T1000 (cell line): ENCODE results near the gene NCS1.

ENCODE experiments used
- DNase-seq: peaks from one replicate; lab custom pipeline; 2025; ENCODE audit warnings: mixed read lengths; lab: John Stamatoyannopoulos, UW

NCS1 gene

DNA sequence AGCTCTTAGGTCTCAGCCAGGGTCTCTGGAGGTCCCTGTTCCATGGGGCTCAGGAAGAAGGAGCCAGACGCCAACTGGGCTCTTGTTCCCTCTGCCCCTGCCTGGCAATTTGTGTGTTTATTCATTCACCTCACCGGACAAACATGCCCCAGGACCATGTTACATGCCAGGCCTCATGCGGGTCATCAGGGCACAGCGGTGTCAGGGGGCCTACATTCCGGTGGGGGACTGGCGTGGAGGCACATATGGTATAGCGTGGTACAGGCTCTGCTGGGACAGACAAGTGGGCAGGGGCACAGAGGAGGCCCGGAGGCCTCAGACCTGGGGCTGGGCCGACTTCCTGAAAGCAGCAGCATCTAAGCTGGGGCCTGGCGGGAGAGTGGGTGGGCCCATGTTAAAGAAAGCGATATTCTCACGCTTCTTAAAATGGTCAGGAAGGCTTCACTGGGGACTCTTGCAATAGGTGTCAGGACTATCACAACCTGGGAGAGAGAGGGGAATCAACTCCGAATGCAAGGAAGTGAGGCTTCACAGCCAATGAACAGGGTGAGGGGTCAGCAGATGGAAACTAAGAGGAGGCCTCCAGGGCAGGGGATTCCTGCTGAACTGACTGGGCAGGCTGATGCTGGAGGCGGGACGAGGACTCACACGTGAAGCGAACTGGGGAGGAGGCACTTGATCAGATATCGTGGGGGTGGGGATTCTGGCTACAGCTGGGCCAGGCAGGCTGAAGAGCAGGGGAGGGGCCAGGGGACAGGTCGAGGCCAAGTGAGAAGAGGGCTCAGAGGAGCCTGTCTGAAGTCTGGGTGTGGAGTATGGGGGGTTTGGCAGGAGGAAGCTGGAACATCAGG, 41.9 kb downstream of the NCS1 start:
- DNase-seq: no peak

DNA sequence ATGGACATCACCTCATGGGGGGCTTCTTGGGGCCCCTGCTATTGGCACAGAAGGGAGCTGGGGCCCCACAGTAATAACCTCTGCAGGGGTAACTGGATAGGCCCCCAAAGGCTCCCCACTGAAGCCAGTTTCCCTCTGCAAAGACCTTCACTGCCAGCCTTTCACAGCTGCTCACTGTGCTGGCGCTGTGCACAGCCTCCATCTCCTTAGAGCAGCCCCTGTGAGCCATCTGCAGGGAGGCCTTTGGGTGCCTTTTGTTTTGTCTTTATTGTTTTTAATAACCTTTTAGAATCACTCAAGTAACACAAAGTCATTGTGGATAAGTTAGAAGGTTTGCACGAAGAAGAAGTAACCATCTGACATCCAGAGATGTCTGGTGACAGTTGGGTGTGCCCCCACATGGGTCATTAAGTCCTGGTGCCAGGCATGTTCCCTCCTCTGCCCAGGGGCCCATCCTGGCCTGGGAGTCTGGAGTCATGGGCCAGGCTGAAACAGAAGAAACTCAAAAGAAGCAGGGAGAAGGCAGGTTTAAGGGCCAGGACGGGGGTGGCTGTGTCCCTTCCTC, 42.7 kb downstream of the NCS1 start:
- DNase-seq: no peak

DNA sequence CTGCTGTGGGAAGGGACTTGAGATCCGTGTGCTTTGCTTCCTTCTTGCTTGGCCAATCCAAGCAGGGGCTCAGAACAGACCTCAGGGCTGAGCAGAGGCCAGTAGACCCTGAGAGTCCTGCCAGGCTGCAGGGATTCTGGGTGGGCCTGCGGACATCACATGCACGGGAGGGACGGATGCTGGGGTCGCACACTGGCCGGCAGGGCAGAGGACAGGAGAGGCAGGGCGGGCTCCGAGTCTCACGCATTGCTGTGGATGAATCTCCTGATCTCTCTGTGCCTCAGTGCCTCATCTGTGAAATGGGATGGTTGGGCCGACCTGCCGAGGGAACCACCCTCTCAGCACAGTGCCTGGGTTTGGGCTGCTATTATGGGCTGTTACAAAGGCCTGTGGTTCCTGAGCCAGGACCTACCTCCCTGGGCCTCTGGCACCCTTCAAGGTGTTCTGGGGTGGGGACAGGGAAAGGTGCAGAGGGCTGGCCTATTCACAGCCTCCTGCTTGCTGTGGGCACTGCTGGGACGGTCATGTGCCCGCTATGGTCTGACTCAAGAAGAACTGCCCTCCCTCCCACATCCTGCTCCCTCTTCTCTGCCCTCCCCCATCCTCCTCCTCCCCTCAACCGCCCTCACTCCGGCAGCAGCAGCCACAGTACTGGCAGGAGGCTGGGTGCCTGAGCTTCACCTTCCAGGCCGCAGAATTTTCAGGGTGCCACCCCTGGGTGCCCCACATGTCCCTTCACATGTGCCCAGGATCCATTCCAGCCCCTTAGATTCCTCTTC, 43.3 kb downstream of the NCS1 start:
- DNase-seq: no peak

DNA sequence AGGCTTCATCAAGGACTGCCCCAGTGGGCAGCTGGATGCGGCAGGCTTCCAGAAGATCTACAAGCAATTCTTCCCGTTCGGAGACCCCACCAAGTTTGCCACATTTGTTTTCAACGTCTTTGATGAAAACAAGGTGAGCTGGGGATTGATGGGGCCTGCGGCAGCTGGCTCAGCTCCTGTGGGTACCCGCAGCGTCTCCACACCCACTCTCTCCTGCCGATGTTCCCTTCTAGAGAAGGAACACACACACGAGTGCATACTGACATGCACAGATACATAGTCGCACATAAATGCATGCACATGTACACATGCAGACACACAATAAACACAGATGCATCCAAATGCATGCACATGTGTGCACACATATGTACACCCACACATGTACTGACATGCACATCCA, 45.6 kb downstream of the NCS1 start:
- no peak for DNase-seq

DNA sequence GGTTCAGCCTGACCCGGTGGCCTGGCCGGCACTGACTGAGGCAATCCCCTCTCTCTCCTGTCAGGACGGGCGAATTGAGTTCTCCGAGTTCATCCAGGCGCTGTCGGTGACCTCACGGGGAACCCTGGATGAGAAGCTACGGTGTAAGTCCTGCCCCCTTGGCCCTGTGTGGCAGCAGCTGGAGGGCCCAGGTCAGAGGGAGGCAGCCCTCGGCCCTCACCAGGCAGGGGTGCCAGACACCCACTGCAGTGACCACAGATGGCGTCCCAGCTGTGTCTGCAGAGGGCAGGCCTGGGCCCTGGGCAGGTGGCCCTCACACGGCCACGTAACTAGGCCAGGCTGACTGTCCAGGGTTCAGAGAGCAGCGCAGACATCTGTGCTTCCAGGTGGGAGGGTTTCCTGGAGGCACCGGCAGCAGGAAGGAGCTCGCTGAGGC, 47.5 kb downstream of the NCS1 start:
- DNase-seq: no peak

DNA sequence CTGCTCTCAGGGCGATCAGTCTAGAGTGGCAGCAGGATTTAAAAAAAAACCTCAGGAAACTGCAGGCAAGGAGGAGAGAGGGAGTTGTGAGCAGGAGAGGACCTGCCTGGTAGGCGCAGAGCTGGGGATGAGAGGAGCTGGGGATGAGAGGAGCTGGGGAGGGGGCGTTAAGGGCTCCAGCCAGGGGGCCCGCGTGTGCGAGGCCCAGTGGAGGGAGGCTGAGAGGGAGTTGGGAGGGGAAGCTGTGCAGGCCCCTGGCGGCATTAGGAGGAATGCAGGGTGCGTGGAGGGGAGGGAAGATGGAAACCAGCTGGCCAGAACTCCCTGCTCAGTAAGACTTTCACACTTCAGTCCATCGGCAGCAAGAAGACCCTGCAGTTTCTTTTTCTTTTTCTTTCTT, 48.1 kb downstream of the NCS1 start:
- DNase-seq: no peak

DNA sequence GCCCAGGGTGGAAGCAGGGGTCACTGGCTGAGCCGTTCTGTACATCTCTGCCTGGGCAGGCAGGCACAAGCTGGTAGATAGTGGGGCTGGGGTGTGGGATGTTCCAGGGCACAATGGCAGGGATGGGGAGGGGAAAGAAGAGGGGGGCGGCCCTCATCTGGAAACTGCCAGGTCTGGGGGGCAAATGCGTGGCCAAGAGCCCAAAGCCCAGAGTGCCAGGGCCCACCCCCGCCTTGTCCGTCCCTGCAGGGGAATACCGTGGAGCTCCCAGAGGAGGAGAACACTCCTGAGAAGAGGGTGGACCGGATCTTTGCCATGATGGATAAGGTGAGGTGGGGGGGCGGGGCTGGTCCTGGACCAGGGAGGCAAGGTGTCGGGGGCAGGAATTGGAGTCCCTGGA, 50.6 kb downstream of the NCS1 start:
- no peak for DNase-seq

DNA sequence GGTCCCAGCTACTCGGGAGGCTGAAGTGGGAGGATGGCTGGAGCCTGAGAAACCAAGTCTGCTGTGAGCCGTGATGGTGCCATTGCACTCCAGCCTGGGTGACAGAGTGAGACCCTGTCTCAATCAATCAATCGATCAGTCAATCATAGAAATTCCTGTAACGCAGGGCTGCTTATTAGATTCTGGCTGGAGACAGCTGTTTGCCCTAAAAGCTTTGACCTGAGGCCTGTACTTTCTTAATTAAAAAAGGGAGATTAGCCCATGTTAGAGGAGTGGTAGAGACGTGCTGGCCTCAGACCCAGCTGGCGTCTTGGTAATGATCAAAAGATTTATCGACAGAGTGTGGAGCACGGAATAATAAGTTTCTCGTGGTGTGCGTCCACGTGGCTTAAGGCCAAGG, 52.9 kb downstream of the NCS1 start:
- DNase-seq: no peak

DNA sequence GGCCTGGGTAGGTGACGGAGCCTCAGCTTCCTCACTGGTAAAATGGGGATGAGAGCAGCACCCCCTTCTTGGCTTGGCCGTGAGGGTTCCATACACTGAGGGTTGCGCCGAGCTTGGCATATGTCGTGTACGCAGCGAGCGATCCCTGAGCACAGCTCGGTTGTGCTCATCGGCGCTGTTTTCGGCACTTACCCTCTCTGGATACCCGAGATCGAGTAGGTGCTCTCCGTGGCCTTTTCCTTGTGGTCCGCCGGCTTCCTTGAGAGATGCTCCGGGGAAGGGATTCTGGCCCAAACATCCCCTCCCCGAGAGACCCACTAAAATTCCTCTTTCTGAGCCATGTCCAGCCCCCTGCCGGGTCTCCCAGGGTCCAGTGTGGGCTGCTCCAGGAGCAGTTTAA, 53.4 kb downstream of the NCS1 start:
- no peak for DNase-seq

DNA sequence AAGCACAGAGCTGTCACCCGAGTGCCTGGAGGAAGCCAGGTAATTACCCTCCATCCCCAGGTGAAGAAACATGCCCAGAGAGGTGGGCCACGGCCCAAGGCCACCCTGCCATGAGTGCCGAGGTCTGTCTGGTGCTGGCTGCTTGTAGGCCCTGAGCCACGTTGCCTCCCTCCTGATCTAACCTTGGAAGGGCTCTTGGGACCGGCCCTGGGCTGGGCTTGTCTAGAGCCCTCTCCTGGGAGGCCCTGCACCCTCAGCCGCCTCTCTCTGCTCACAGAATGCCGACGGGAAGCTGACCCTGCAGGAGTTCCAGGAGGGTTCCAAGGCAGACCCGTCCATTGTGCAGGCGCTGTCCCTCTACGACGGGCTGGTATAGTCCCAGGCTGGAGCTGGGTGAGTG, 53.9 kb downstream of the NCS1 start:
- DNase-seq: no peak

DNA sequence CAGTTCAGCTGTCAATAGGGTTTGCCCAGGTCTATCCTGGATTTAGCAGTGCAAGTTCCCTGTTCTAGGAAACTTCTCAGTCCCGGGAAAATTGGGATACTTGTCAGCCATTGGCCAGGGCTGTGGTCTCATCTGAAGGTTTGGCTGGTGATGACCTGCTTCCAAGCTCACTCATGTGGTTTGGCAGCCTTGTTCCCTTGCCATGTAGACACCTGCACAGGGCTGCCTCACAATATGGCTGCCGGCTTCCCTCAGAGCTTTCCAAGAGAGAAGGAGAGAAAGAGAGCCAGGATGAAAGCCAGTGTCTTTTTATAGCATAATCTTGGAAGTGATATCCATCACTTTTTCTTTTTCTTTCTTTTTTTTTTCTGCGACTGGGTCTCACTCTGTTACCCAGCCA, 55.6 kb downstream of the NCS1 start:
- DNase-seq: no peak

DNA sequence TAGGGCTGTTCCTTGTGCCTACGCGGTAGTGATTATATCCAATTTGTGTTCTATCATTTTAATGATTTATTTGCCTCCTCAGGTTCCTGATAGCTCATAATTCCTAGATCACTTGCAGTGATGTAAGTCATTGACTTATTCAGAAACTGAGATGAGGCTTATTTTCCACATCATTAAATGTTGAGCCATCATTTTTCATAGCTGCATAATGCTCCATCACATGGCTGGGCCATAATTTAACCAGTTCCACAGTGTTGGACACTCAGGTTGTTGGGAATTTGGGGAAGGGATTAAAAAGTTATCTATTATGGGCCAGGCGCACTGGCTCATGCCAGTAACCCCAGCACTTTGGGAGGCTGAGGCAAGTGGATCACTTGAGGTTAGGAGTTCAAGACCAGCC, 57.6 kb downstream of the NCS1 start:
- no peak for DNase-seq

DNA sequence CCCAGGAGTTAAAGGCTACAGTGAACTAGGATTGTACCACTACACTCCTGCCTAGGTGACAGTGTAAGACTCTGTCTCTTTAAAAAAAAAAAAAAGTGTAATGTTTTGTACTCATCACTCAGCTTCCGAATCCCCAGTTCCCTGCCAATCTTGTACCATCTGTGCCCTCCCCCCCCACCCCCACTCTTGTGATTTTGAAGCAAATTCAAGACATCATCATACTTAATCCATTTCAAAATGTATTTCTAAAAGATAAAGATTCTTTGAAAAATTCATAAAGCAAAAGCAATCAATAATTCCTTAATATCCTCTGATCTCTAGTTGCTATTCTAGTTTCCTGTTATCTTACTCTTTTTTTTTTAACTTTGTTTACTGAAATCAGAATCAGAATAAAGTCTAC, 58.4 kb downstream of the NCS1 start:
- DNase-seq: no peak

DNA sequence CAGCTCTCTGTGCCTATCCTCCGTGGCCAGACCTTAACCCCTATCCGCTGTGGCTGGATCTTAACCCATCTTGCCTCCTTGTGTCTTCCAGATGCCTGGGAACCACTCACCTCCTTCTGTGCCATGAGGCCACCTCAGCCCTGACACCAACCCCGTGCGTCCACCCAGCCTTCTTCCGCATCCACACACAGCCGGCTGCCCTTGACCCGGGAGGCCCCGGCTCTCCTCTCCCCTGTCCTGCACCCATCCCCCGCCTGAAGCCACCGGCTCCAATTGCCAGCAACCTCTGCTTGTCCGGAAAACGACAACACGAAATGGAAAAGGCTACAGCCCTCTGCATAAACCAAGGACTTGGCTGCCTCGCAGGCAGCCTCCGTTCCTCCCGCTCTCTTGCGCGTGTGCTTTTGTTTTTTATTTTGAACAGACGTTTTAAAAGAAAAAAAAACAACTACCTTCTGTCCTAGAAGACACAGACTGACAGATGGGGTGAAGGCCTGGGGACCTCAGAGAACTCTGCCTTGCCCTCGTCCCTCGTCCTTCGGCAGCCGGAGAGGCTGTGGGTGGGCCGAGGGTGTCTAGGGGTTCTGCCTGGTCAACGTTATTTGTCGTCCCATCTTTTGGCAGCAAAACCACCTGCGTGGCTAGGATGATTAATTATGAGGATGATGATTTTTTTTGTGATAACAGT, 60.8 kb downstream of the NCS1 start:
- DNase-seq: no peak

DNA sequence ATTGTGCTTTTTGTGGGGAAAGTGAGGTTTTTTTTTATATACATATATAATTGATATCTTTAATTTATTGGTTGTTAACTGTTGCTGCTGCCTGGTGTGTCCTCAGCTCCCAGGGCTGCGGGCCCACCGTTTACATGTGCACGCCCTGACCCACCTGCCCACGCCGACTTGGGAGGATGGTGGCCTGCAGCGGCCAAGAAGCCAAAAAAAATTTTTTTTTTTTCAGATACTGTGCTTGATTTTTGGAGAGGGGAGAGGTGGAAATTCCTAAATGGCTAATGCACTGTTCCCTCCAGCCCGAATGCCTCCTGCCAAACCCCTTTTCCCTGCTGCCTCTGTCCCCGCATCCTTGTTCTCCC, 61.4 kb downstream of the NCS1 start:
- no peak for DNase-seq

DNA sequence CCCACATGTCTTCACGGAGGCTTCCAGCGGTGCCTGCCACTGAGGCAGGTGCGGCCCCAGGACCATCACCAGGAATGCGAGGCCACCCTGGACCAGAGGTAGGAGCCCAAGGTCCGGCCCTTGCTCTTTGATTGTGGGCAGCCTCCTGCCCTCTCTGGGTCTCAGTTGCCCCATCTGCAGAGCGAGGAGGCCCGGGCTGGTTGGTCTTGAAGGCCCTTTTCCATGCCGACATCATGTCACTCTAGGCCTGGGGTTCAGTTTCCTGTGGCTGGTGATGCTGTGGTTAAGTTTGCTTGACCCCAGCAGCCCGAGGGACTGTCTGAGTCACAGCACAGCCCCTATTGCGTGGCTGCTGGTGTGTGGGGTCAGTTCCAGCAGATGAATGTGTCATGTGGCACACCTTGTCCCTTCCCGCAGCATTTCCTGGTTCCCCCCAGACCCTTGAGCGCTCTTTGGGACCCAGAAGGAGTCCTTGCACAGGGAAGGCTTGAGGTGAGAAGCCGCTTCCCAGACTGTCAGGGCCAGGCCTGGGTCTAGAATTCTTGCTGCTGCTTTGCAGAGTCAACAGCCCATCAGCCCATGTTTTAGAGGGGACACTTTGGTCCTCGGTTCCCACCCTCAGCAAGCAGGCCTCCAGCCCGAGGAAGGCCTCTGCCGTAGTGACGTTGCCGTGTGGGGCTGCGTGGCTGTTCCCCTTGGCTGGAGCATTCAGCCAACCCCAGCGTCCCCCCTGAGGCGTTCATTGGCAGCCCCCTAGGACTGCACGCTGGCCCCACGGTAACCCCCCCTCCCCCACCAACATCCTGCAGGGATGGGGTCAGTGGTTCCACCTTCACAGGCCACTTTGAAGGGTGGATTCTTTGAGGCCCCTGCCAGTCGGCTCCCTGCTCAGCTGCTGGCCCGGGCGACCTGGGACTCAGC, 62.4 kb downstream of the NCS1 start:
- DNase-seq: no peak

DNA sequence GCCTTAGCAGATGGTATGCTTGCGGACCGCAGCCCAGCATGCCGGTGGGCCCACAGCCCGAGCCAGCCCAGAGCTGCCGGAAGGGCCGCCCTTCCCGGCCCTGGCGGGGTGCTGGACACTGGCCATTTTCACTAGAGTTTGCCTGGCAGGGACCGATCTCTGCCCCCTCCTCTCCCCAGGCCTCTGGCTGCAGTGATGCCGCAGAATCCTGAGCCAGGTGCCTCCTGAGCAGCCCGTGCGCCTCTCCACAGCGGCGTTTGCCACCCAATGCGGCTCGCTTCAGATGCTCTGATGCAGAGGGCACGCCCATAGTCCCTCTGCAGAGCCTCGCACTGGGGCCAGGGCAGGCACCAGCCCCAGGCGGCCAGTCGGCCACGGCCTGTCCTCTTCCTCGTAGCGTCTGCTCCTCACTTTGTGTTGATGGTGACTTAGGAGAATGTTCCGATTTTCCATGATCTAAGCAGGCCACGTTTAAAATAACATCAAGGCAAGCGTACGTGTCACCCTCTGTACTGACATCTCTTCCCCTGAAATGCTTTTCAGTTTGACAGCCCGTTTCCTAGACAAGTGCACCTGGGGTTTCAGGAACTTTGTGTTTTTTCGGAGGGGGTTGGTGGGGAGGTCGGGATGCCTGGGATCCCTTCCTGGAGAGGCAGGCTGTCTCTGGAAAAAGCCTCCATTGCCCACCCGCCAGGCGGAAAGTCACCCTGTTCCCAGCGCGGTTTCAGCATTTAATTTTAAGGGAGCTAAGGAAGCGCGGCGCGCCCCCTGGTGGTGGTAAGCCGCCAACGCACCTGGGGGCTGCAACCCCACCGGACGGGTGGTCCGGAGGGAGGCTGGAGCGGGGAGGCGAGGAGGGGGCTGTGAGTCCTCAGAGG, 63.6 kb downstream of the NCS1 start:
- peak; percentile 23 for DNase-seq

DNA sequence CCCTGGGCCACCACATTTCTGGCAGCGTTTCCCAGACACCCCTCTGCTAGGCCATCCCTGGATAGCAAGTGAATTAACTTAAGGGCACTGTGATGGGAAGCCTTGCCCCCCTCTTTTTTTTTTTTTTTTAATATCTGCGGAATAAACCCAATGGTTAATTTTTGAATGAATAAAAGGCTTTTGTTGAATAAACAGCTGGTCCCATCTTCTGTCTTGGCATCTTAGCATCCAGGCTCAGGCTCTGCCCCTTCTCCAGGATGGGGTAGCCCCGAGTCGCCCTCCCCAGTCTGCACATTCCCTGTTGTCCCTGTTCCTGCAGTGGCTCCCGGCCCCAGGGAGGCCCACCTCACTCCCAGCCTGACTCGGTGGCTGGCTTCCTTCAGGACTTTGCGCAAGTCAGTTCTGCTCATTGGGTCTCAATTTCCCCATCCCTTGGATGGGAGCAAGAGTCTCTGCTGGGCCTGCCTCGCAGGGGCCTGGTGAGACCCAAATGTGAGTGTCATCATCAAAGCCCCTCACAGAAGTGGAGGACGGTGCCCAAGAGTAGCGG, 64.3 kb downstream of the NCS1 start:
- no peak for DNase-seq

DNA sequence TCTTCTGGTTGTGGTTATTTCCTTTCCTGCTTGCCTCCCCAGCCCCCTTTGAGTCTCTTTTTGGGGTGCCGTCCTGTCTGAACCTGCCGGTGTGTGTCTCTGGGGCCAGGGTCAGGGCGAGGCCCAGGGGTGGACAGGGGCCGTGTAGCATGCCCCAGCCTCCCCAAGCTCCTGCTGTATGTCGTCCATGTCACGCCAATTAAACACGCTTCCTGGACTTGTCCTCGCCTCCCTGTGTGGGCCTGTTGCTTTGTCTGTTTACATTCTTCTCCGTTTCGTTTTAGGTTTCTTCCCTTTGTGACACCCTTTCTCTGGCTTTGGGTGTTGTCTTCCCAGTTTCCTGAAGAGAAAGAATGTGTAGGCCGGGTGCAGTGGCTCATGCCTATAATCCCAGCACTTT, 64.9 kb downstream of the NCS1 start:
- no peak for DNase-seq
